ENCODE results near the gene KIF1A. TPM values are rescaled to one million over a fixed set of nuclear protein-coding genes. Genes with fewer than 3 reads are reported as not detected.

Gene KIF1A
- total RNA-seq, 4 donors from 2014 or later, result 1.2 to 6.9 (median 4.1) TPM

DNA sequence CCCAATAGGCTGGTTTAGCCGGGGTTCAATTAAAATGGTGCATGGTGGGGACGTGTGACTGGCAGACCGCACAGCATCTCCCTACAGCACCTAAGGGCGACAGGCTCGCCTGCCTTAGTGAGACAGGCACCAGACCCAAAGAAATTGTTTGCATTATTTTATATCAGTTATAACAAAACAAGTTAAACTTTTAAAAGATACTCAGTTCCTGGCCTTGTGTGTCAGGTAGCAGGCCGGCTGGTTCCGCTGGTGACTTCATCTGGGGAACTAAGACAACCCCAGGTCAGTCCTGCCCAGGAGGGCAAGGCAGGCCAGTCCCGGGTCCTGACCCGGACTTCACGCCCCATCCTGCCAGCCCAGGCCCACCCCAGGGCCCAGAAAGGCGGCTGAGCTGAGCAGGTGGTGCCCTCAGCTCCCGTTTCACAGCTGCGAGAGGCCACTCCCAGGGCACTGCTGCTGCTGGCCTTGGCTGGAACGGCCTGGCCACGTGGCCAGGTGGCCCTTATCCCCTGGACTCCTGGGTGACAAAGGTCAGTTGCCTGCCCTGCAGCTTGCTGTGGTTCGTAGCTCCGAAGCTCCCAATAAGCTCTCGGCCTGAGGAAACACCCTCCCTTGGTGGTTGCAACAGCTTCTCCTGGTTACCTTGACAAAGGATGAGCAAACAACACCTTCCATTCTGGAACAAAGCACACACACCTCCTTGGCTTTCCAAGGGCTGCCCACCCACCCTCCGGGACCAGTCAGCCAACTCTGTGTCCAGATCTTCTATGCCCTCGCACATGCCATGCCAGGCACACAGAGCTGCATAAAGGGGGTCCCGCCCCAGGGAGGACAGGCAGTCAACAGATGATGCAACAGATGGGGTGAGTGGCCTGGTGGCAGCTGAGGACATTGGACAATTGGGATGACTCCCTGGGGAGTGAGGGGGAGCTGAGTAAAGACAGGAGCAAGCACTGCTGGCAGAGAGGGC is 37.3 kb upstream of the KIF1A start:
- H3K4me1 ChIP-seq, result peaks cover 6 to 10% of the 10 kb centered on the region in 2 donors
- no peak for DNase-seq
- TF ChIP-seq CTCF (IDR thresholded peaks at IDR 0.05), result no peak
- no peak for TF ChIP-seq POLR2A (IDR thresholded peaks at IDR 0.05)
- intact Hi-C loops (cut with DNase I), result no loop called here
- no peak overlapping the region for H3K27ac ChIP-seq
- no peaks in the 10 kb centered on the region for H3K9me3 ChIP-seq
- WGBS, 2 donors, result 91 to 94% methylated on average over 14 to 16 of the region's 21 CpGs
- no peaks in the 10 kb centered on the region for H3K36me3 ChIP-seq
- H3K4me3 ChIP-seq (replicated peaks in 1 of 3), result no peak overlapping the region
- H3K27me3 ChIP-seq, result no peaks in the 10 kb centered on the region

- no peaks in the 10 kb centered on the region for H3K36me3 ChIP-seq
- intact Hi-C loops (cut with DNase I), result no loop called here
- TF ChIP-seq POLR2A (IDR thresholded peaks at IDR 0.05) (no peak), CTCF (IDR thresholded peaks at IDR 0.05) (no peak)
- no peak for DNase-seq
- WGBS, 2 donors, result 60 to 70% methylated on average over 5 to 11 of the region's 21 CpGs
- H3K4me1 ChIP-seq, result peaks cover 0 to 4% of the 10 kb centered on the region in 2 donors
- no peaks in the 10 kb centered on the region for H3K27me3 ChIP-seq
- no peak overlapping the region for H3K4me3 ChIP-seq (replicated peaks in 1 of 3)
- H3K9me3 ChIP-seq, result no peaks in the 10 kb centered on the region
- no peak overlapping the region for H3K27ac ChIP-seq
These were observed 36.3 kb upstream of the KIF1A start for GRCh38 chr2:240856151-240856980.

DNA sequence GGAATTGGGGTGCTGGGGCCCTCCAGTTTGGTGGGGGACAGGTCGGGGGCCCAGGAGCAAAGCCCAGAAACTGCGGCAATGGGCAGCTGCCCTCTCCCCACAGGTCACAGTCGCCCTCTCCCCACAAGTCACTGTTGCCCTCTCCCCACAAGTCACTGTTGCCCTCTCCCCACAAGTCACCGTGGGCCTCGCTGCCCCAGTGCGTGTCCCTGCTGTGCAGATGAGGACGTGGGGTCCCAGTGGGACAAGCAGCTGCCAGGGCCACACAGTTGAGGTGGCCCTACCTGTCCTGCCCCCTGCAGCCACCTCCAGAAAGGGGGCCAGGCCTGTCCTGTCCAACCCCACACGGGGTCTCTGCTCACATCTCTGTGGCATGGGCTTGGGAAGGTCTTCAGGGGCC is 35.7 kb upstream of the KIF1A start:
- no peaks in the 10 kb centered on the region for H3K27me3 ChIP-seq
- intact Hi-C loops (cut with DNase I), result no loop called here
- no peak overlapping the region for H3K4me3 ChIP-seq (replicated peaks in 1 of 3)
- TF ChIP-seq POLR2A (IDR thresholded peaks at IDR 0.05) (no peak), CTCF (IDR thresholded peaks at IDR 0.05) (no peak)
- DNase-seq, result no peak
- H3K36me3 ChIP-seq, result no peaks in the 10 kb centered on the region
- H3K27ac ChIP-seq, result no peak overlapping the region
- 94 to 96% methylated on average over 8 of the region's 8 CpGs for WGBS, 2 donors
- no peaks in the 10 kb centered on the region for H3K4me1 ChIP-seq
- H3K9me3 ChIP-seq, result no peaks in the 10 kb centered on the region

DNA sequence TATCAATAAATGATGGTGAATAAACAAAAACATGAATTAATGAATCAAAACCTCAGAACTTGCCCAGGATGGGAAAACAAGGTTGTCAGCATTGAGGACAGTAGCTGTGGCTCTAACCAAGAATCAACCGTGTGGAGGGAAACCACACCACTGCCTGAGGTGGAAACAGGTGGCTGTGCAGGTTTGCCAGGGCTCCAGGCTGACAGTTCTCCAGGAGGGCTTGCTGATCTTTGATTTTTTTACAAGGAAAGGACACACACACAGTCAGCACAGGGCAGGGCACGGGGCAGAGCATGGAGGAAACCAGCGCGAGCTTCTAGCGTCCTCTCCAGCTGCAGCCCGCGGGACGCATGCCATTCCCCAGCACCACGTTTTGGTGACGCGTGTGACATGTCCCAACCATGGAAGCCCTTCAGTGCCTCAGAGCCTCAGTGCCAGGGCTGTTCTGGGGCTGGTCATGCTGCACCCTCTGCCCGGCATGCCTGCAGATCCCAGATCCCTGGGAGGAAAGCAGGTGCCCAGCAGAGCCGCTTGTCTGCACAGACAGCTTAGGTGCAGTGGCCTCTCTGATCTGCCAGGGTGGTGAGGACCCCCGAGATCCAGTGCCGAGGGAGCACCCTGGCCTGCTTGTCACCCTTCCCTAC is 32.8 kb upstream of the KIF1A start:
- no peaks in the 10 kb centered on the region for H3K36me3 ChIP-seq
- no peak overlapping the region for H3K4me3 ChIP-seq (replicated peaks in 1 of 3)
- no peak overlapping the region for H3K27ac ChIP-seq
- H3K4me1 ChIP-seq, result no peaks in the 10 kb centered on the region
- no peaks in the 10 kb centered on the region for H3K27me3 ChIP-seq
- intact Hi-C loops (cut with DNase I), result no loop called here
- DNase-seq, result no peak
- TF ChIP-seq POLR2A (IDR thresholded peaks at IDR 0.05) (no peak), CTCF (IDR thresholded peaks at IDR 0.05) (no peak)
- WGBS, 2 donors, result 70 to 83% methylated on average over 6 to 14 of the region's 15 CpGs
- H3K9me3 ChIP-seq, result no peaks in the 10 kb centered on the region
